Measurements from ENCODE around the gene GAS2L2. TPM values are rescaled to one million over a fixed set of nuclear protein-coding genes. Genes with fewer than 3 reads are reported as not detected.

The GAS2L2 gene
- total RNA-seq, 4 donors from 2014 or later: 0.22 to 0.51 TPM; not detected in 2

- TF ChIP-seq, protein P1, sequence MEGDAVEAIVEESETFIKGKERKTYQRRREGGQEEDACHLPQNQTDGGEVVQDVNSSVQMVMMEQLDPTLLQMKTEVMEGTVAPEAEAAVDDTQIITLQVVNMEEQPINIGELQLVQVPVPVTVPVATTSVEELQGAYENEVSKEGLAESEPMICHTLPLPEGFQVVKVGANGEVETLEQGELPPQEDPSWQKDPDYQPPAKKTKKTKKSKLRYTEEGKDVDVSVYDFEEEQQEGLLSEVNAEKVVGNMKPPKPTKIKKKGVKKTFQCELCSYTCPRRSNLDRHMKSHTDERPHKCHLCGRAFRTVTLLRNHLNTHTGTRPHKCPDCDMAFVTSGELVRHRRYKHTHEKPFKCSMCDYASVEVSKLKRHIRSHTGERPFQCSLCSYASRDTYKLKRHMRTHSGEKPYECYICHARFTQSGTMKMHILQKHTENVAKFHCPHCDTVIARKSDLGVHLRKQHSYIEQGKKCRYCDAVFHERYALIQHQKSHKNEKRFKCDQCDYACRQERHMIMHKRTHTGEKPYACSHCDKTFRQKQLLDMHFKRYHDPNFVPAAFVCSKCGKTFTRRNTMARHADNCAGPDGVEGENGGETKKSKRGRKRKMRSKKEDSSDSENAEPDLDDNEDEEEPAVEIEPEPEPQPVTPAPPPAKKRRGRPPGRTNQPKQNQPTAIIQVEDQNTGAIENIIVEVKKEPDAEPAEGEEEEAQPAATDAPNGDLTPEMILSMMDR (IDR thresholded peaks at IDR 0.05; ENCODE audit: low read depth): no peak
These were observed 11.3 kb upstream of the GAS2L2 start for GRCh38 chr17:35764123-35764991.

DNA sequence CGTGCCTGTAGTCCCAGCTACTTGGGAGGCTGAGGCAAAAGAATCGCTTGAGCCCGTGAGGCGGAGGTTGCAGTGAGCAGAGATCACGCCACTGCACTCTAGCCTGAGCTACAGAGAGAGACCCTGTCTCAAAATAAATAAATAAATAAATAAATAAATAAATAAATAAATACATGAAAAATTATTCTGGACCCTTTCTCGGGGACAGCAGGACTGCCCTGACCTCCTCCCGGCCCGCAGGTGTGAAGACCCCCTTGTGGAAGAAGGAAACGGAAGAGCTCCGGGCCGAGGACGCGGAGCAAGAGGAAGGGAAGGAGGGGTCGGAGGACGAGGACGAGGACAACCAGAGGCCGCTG, 10.7 kb upstream of the GAS2L2 start:
- TF ChIP-seq, protein P1 (IDR thresholded peaks at IDR 0.05; ENCODE audit: low read depth): no peak

DNA sequence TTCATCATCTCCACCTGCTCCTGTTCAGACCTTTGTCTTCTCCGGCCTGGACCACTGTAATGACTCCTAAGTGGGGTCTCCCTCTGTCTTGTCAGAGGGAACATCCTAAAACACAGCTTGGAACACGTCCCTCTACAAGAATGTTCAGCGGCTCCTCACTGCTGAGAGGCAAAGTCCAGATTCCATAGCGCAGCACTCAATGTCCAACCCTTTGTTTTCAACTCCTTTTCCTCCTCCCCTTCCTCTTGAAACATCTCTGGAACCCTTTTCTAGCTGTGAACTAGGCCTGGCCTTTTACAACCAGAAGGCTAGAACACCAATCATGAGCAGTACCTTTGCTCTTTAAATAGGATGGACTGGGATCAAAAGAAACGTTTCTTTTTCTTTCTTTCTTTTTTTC, 8.6 kb upstream of the GAS2L2 start:
- TF ChIP-seq, protein P1 (IDR thresholded peaks at IDR 0.05; ENCODE audit: low read depth): no peak

DNA sequence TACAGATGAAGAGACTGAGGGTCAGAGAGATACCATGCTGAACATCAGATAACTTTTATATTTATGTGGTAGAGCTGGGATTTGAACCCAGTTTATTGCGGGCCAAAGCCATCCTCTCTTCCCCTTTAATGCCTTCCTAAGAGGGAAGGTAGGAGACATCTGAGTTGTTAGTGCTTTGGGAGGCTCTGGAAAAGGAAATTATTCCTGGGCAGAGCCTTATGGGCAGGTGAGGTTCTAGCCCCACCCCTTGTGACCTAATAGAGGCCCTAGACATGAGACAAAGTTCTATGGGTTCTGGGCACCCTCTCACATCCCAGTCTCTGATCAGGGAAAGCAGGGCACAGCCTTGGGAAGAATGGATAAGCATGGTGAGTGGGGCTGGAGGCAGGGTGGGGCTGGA, 7.5 kb upstream of the GAS2L2 start, which contains the start of gene C17orf50:
TSS of gene C17orf50 (plus strand) at position 301 of the 400 bp plus-strand sequence. CDS start at position 356, 55 bp downstream.
- TF ChIP-seq, protein P1 (IDR thresholded peaks at IDR 0.05; ENCODE audit: low read depth): no peak

- TF ChIP-seq, protein P1 (IDR thresholded peaks at IDR 0.05; ENCODE audit: low read depth): no peak
These were observed 4.2 kb upstream of the GAS2L2 start for GRCh38 chr17:35757243-35757642.

DNA sequence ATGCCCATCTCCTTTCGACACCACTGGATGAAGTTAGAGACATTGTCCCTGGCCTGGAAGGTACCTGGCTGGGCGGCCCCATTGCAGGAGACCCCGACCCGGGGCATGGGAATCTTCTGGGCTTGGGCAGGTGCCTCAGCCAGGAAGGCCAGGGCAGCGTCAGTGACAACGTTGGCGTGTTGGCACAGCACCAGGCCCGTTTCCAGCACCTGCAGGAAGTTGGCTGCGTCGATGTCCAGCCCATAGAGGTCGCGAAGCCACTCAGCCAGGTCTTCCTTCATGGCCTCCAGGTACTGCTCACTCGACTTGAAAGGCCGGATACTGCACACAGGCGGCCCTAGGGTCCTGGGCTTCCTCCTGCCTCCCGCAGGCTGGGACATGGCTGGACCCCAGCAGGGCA, 568 bp downstream of the GAS2L2 start:
- TF ChIP-seq, protein P1 (IDR thresholded peaks at IDR 0.05; ENCODE audit: low read depth): no peak

DNA sequence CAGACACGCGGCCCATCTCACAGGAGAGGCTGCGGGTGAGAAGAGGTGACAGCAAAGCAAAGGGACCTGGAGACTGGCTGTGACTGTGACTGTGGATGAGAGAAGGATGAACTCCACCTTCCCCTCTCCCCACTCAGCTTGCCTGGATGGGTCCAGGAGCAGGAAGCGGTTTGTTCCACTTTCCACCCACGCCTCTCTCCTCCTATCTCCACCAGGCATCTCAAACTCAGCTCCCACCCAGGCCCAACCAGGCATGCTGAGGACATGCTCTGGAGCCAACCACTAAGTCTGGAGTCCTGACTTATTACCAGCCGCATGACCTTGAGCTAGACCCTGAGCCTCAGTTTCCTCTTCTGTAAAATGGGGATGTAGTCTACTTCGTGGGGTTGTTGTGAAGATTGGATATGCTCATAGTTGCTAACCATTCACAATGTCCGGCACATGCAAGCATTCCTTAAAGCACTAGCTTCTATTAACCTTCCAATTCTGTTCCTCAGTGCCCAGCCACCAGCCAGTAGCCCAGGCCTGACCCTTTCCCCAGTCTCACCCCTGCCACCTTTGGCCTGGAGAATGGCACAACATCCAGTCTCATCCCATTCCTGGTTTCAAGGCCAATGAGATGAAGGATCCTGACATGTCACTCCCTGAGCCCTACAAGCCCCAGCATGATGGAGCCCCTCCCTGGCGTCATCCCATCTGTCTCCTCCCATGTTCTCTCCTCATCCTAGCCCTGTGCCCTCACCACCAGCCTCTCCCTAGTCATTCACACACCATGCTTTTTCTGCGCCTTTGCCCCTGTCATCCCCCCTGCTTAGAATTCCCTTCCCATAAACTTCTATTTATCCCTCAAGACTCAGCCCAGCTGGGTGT, 2.3 kb downstream of the GAS2L2 start:
- TF ChIP-seq, protein P1 (IDR thresholded peaks at IDR 0.05; ENCODE audit: low read depth): no peak

All from subcutaneous adipose tissue (tissue), 4 donors.